GM23338 (cell line): ENCODE data around the gene CSH2. TPM values are rescaled to one million over a fixed set of nuclear protein-coding genes. Genes with fewer than 3 reads are reported as not detected.
A peak's percentile ranks its signal among the peaks of the same experiment; 100 is the strongest.

Experiments
- ATAC-seq: fragments of 200-7000 bp; cut with Tn5 transposase; 3 replicates; pipeline ENCODE4 v1.9.1; 2020
- DNase-seq: peaks from one replicate; pipeline ENCODE4 v3.0.0-alpha.2; 2015; ENCODE audit warnings: low spot score
- H2AFZ ChIP-seq: fragments of 200-600 bp; sonication (generic); 2 replicates; pipeline ENCODE4 v1.8.0; 2016; ENCODE audit warnings: antibody characterized with exemption, mild to moderate bottlenecking, moderate library complexity
- H3F3A ChIP-seq: fragments of 200-600 bp; sonication (generic); replicated peaks from 2 replicates; pipeline ENCODE4 v1.8.0; 2017; ENCODE audit warnings: antibody characterized with exemption, mixed run types, low read depth
- H3K27ac ChIP-seq: fragments of 200-600 bp; sonication (generic); 2 replicates; pipeline ENCODE4 v1.6.1; 2016; ENCODE audit warnings: low read depth
- H3K27me3 ChIP-seq: fragments of 200-600 bp; sonication (generic); 2 replicates; pipeline ENCODE4 v1.8.0; 2016; ENCODE audit warnings: mild to moderate bottlenecking, mixed run types, moderate library complexity; ENCODE audit not compliant: insufficient read depth
- H3K36me3 ChIP-seq: fragments of 200-600 bp; sonication (generic); 2 replicates; pipeline ENCODE4 v1.8.0; 2016; ENCODE audit warnings: mild to moderate bottlenecking; ENCODE audit not compliant: insufficient read depth
- H3K4me1 ChIP-seq: fragments of 200-600 bp; sonication (generic); 2 replicates; pipeline ENCODE4 v1.8.0; 2016; ENCODE audit warnings: mild to moderate bottlenecking, moderate library complexity; ENCODE audit not compliant: insufficient read depth
- H3K4me2 ChIP-seq: fragments of 200-600 bp; sonication (generic); 2 replicates; pipeline ENCODE4 v1.7.1; 2017; ENCODE audit warnings: mixed run types
- H3K4me3 ChIP-seq: fragments of 200-600 bp; sonication (generic); 2 replicates; pipeline ENCODE4 v1.6.1; 2016; ENCODE audit warnings: mixed run types
- H3K79me2 ChIP-seq: fragments of 200-600 bp; sonication (generic); replicated peaks from 2 replicates; pipeline ENCODE4 v1.8.0; 2017; ENCODE audit warnings: mild to moderate bottlenecking; ENCODE audit not compliant: insufficient read depth
- H3K9me2 ChIP-seq: fragments of 200-600 bp; sonication (generic); 2 replicates; pipeline ENCODE4 v1.8.0; 2017; ENCODE audit not compliant: insufficient read depth
- H4K20me1 ChIP-seq: fragments of 200-600 bp; sonication (generic); replicated peaks from 2 replicates; pipeline ENCODE4 v1.8.0; 2017; ENCODE audit warnings: mild to moderate bottlenecking; ENCODE audit not compliant: insufficient read depth
- H3K27ac Mint-ChIP-seq: 2 replicates; pipeline ENCODE4 v1.8.0; 2020; ENCODE audit warnings: inconsistent platforms, mild to moderate bottlenecking, moderate library complexity, mixed read lengths
- H3K27me3 Mint-ChIP-seq: 3 replicates; pipeline ENCODE4 v1.8.0; 2022; ENCODE audit warnings: low read depth, mild to moderate bottlenecking, moderate library complexity, mixed read lengths, inconsistent platforms; ENCODE audit not compliant: insufficient read depth, poor library complexity
- H3K36me3 Mint-ChIP-seq: 3 replicates; pipeline ENCODE4 v1.8.0; 2021; ENCODE audit warnings: low read depth, mild to moderate bottlenecking, inconsistent platforms, moderate library complexity, mixed read lengths
- H3K4me1 Mint-ChIP-seq: 3 replicates; pipeline ENCODE4 v1.8.0; 2020; ENCODE audit warnings: mild to moderate bottlenecking, inconsistent platforms, mixed read lengths
- H3K4me3 Mint-ChIP-seq: 3 replicates; pipeline ENCODE4 v1.8.0; 2021; ENCODE audit warnings: moderate library complexity, mild to moderate bottlenecking, inconsistent platforms, mixed read lengths
- H3K9me3 Mint-ChIP-seq: 3 replicates; pipeline ENCODE4 v1.8.0; 2020; ENCODE audit warnings: moderate library complexity, mild to moderate bottlenecking, inconsistent platforms, mixed read lengths
- CREB1 ChIP-seq: fragments of 250-450 bp; sonication (Bioruptor Pico); IDR thresholded peaks from 2 replicates; pipeline ENCODE4 v1.5.0; 2020; ENCODE audit warnings: low read depth, mild to moderate bottlenecking, moderate library complexity
- ETS1 ChIP-seq: IDR thresholded peaks from 2 replicates; pipeline ENCODE4 v1.6.1; 2016; ENCODE audit warnings: antibody characterized with exemption
- EZH2 ChIP-seq: fragments of 200-600 bp; sonication (generic); IDR thresholded peaks from one replicate; pipeline ENCODE4 v1.8.0; 2017; ENCODE audit warnings: antibody characterized with exemption, mild to moderate bottlenecking, low read depth; ENCODE audit not compliant: unreplicated experiment
- NANOG ChIP-seq: IDR thresholded peaks from 2 replicates; pipeline ENCODE4 v1.6.1; 2016; ENCODE audit warnings: antibody characterized with exemption, borderline replicate concordance
- POLR2AphosphoS5 ChIP-seq: IDR thresholded peaks from 2 replicates; pipeline ENCODE4 v1.6.1; 2016; ENCODE audit warnings: antibody characterized with exemption, low read depth
- ZNF114 ChIP-seq: fragments of 250-450 bp; sonication (Bioruptor Pico); IDR thresholded peaks from 2 replicates; pipeline ENCODE4 v1.5.0; 2020; ENCODE audit warnings: mild to moderate bottlenecking, moderate library complexity
- ZNF462 ChIP-seq: fragments of 250-450 bp; sonication (Bioruptor Pico); IDR thresholded peaks from 2 replicates; pipeline ENCODE4 v1.5.0; 2020; ENCODE audit warnings: mild to moderate bottlenecking, moderate library complexity
- polyA plus RNA-seq: library from polyadenylated mRNA; unstranded; fragments of >200 nt; fragmentation: Nextera tagmentation; extraction: Ambion mirVana; gene quantifications from 2 replicates; pipeline ENCODE4 v1.2.1, GENCODE V29; 2016
- total RNA-seq: library from RNA; depleted of rRNA; stranded (reverse); fragments of >200 nt; shearing (Covaris generic); gene quantifications from 2 replicates; pipeline ENCODE4 v1.2.3, GENCODE V29; 2014

The CSH2 gene
- total and polyA plus RNA-seq, 2 experiments from 2014 or later: 0.37 TPM; not detected in 1

GRCh38 chr17:63838631-63839171 lies 34.8 kb downstream of the CSH2 start:
- Mint-ChIP-seq H3K9me3 (no peaks in the 10 kb centered on the region), H3K27ac (peak overlapping the region; percentile 79), H3K4me3 (peak overlapping the region; percentile 18), H3K27me3 (peaks cover 27% of the 10 kb centered on the region), H3K4me1 (peaks cover 36% of the 10 kb centered on the region), H3K36me3 (peaks cover 33% of the 10 kb centered on the region)
- ATAC-seq (peak; percentile 7), DNase-seq (peak; percentile 47)
- Histone ChIP-seq H3K27ac (peak overlapping the region; percentile 86), H3K4me2 (peak overlapping the region; percentile 75), H3K9me2 (no peaks in the 10 kb centered on the region), H3K27me3 (no peaks in the 10 kb centered on the region), H3K4me1 (peaks cover 28% of the 10 kb centered on the region), H3K4me3 (peak overlapping the region; percentile 30; the same call in 1 of the 2 replicates), H3K79me2 (peaks cover 44% of the 10 kb centered on the region), H2AFZ (no peak overlapping the region), H4K20me1 (peaks cover 7% of the 10 kb centered on the region; the same call in 1 of the 2 replicates), H3F3A (0 out of 2 replicates have a peak, but pooled peaks cover 5% of the 10 kb centered on the region), H3K36me3 (peaks cover 5% of the 10 kb centered on the region; the same call in 1 of the 2 replicates)
- TF ChIP-seq CREB1 (CRISPR knock-in tag): no peak
- no peak for TF ChIP-seq ZNF462 (CRISPR knock-in tag)
- no peak for TF ChIP-seq ZNF114 (CRISPR knock-in tag)
- no peak for TF ChIP-seq ETS1
- TF ChIP-seq NANOG: no peak
- no peak for TF ChIP-seq POLR2AphosphoS5
- no peak for TF ChIP-seq EZH2
